Activated CD4-positive, alpha-beta T cell treated with anti-CD3 and anti-CD28 coated beads, Interleukin-2, amount 50 U/mL, for 16 hours (primary cell): ENCODE data around the gene GORASP1.

Experiments
- DNase-seq: peaks from one replicate; pipeline ENCODE4 v3.0.0-alpha.2; 2020

GORASP1 gene

GRCh38 chr3:39140341-39140971 is 33.0 kb upstream of the GORASP1 start:
- DNase-seq, result no peak

- DNase-seq, result no peak
Observed at GRCh38 chr3:39139442-39139841, 32.0 kb upstream of the GORASP1 start.

- DNase-seq, result peak; percentile 31
Observed at GRCh38 chr3:39138804-39139415, 31.5 kb upstream of the GORASP1 start.

- DNase-seq, result no peak
Observed at GRCh38 chr3:39137991-39138803, 30.8 kb upstream of the GORASP1 start.

- DNase-seq, result no peak
Observed at GRCh38 chr3:39137435-39137936, 30.1 kb upstream of the GORASP1 start.

- DNase-seq, result no peak
Observed at GRCh38 chr3:39136533-39137434, 29.4 kb upstream of the GORASP1 start.

- DNase-seq, result no peak
Observed at GRCh38 chr3:39135170-39135805, 27.9 kb upstream of the GORASP1 start.

- no peak for DNase-seq
Observed at GRCh38 chr3:39134305-39134704, 26.9 kb upstream of the GORASP1 start.

- no peak for DNase-seq
Observed at GRCh38 chr3:39133822-39134221, 26.4 kb upstream of the GORASP1 start.

- no peak for DNase-seq
Observed at GRCh38 chr3:39133093-39133490, 25.7 kb upstream of the GORASP1 start.

GRCh38 chr3:39132096-39133092 is 25.0 kb upstream of the GORASP1 start:
- no peak for DNase-seq

GRCh38 chr3:39130693-39131265 is 23.4 kb upstream of the GORASP1 start:
- no peak for DNase-seq

- DNase-seq, result no peak
Observed at GRCh38 chr3:39130026-39130425, 22.6 kb upstream of the GORASP1 start.

GRCh38 chr3:39128951-39129350 is 21.5 kb upstream of the GORASP1 start:
- DNase-seq, result no peak

GRCh38 chr3:39127908-39128304 is 20.5 kb upstream of the GORASP1 start:
- DNase-seq, result no peak

- no peak for DNase-seq
Observed at GRCh38 chr3:39127269-39127907, 20.0 kb upstream of the GORASP1 start.

GRCh38 chr3:39126532-39127071 is 19.2 kb upstream of the GORASP1 start:
- DNase-seq, result no peak

GRCh38 chr3:39125841-39126500 is 18.5 kb upstream of the GORASP1 start:
- no peak for DNase-seq
